NOMO-1 (cell line): Measurements from ENCODE around the gene EYA2.

Experiments used
- DNase-seq, 2 experiments: peaks; one replicate each; lab custom pipeline; 2025; ENCODE audit not compliant: unreplicated experiment in 2 of 2; lab: John Stamatoyannopoulos, UW

EYA2 gene

GRCh38 chr20:47058236-47058635, 163.6 kb downstream of the EYA2 start:
- no peak for DNase-seq

GRCh38 chr20:47059536-47059935, 164.9 kb downstream of the EYA2 start:
- DNase-seq: no peak

GRCh38 chr20:47061549-47061948, 166.9 kb downstream of the EYA2 start:
- DNase-seq: no peak

- DNase-seq: no peak
Measured at GRCh38 chr20:47062226-47062890, 167.7 kb downstream of the EYA2 start.

GRCh38 chr20:47063407-47063806, 168.8 kb downstream of the EYA2 start:
- DNase-seq: no peak

- DNase-seq: no peak
Measured at GRCh38 chr20:47063808-47064207, 169.2 kb downstream of the EYA2 start.

GRCh38 chr20:47066484-47067270, 172.0 kb downstream of the EYA2 start:
- DNase-seq: no peak

- DNase-seq: no peak
Measured at GRCh38 chr20:47067776-47068175, 173.1 kb downstream of the EYA2 start.

- no peak for DNase-seq
Measured at GRCh38 chr20:47070176-47070575, 175.5 kb downstream of the EYA2 start.

- no peak for DNase-seq
Measured at GRCh38 chr20:47071646-47072185, 177.1 kb downstream of the EYA2 start.

- no peak for DNase-seq
Measured at GRCh38 chr20:47073766-47074475, 179.3 kb downstream of the EYA2 start.

- DNase-seq: no peak
Measured at GRCh38 chr20:47075263-47075662, 180.6 kb downstream of the EYA2 start.

- DNase-seq: no peak
Measured at GRCh38 chr20:47079047-47079446, 184.4 kb downstream of the EYA2 start.

- DNase-seq: no peak
Measured at GRCh38 chr20:47080365-47080764, 185.7 kb downstream of the EYA2 start.

GRCh38 chr20:47086316-47086715, 191.7 kb downstream of the EYA2 start:
- no peak for DNase-seq

GRCh38 chr20:47088335-47088734, 193.7 kb downstream of the EYA2 start:
- no peak for DNase-seq

GRCh38 chr20:47089151-47089550, 194.5 kb downstream of the EYA2 start:
- DNase-seq: no peak

GRCh38 chr20:47090835-47091234, 196.2 kb downstream of the EYA2 start:
- no peak for DNase-seq

GRCh38 chr20:47093320-47093966, 198.8 kb downstream of the EYA2 start:
- DNase-seq: no peak

GRCh38 chr20:47095690-47096089, 201.0 kb downstream of the EYA2 start:
- DNase-seq: no peak
